HCT116 (cell line): ENCODE data around the gene RBM4B. TPM values are rescaled to one million over a fixed set of nuclear protein-coding genes. Genes with fewer than 3 reads are reported as not detected.
A peak's percentile ranks its signal among the peaks of the same experiment; 100 is the strongest.

ENCODE experiments used
- ATAC-seq: fragments of 200-7000 bp; cut with Tn5 transposase; 2 replicates; pipeline ENCODE4 v1.9.1; 2020; ENCODE audit warnings: mild to moderate bottlenecking, moderate library complexity
- BruUV-seq: library from RNA; stranded (reverse); fragments of 400-500 nt; replicated peaks from 2 replicates; lab custom pipeline; 2021; lab: Mats Ljungman, UMichigan
- CTCF ChIA-PET: fragments of 300-600 bp; sonication (Branson Sonifier 250); formaldehyde crosslinking; loops from one replicate; lab custom pipeline; 2021; ENCODE audit warnings: antibody characterized with exemption; lab: Charles Lee
- POLR2A ChIA-PET: fragments of 300-600, 350-600 bp; sonication (Branson Sonifier 250); formaldehyde crosslinking; loops from one replicate; lab custom pipeline; 2021; ENCODE audit warnings: antibody characterized with exemption; lab: Charles Lee
- RAD21 ChIA-PET, 2 experiments: fragments of 300-600 bp; sonication (Branson Sonifier 250); formaldehyde crosslinking; loops; one replicate each; lab custom pipeline; 2023; ENCODE audit warnings: low total read pairs in 2 of 2; ENCODE audit not compliant: uncharacterized antibody in 2 of 2, unreplicated experiment in 2 of 2, low non-redundant PET in 1 of 2; lab: Charles Lee
- DNase-seq: peaks from one replicate; pipeline ENCODE4 v3.0.0-alpha.2; 2010; ENCODE audit warnings: low read depth, low spot score
- H2AFZ ChIP-seq: fragments of 200-600 bp; shearing (Covaris generic), sonication (generic); 2 replicates; pipeline ENCODE4 v1.6.1; 2017; ENCODE audit warnings: low read depth, mixed run types, mixed read lengths, antibody characterized with exemption, low read length; ENCODE audit not compliant: poor library complexity, severe bottlenecking
- H3K27ac ChIP-seq: 2 replicates; pipeline ENCODE4 v1.5.1; 2012; ENCODE audit warnings: low read depth, low read length
- H3K27me3 ChIP-seq: fragments of 200-600 bp; sonication (generic); 2 replicates; pipeline ENCODE4 v1.6.1; 2016; ENCODE audit warnings: mixed run types, low read length, mixed read lengths; ENCODE audit not compliant: insufficient read depth
- H3K36me3 ChIP-seq, 2 experiments: fragments of 200-500 bp in 1 of 2; fragments of 200-600 bp in 1 of 2; sonication (Bioruptor generic) in 1 of 2; sonication (generic) in 1 of 2; 2 replicates each; pipeline versions ENCODE4 v1.5.1 to v1.6.1; 2014 to 2016; ENCODE audit warnings: low read length in 2 of 2, inconsistent platforms in 1 of 2, mixed read lengths in 1 of 2, mixed run types in 1 of 2; ENCODE audit not compliant: insufficient read depth in 2 of 2, control insufficient read depth in 1 of 2
- H3K4me1 ChIP-seq, 2 experiments: fragments of 200-600 bp in 1 of 2; sonication (generic) in 1 of 2; 2 replicates each; pipeline versions ENCODE4 v1.5.1 to v1.6.1; 2012 to 2017; ENCODE audit warnings: low read length in 2 of 2, inconsistent platforms in 1 of 2, mild to moderate bottlenecking in 1 of 2, mixed read lengths in 1 of 2, mixed run types in 1 of 2, moderate library complexity in 1 of 2; ENCODE audit not compliant: insufficient read depth in 2 of 2, control insufficient read depth in 1 of 2
- H3K4me2 ChIP-seq: fragments of 200-600 bp; sonication (generic); 2 replicates; pipeline ENCODE4 v1.6.1; 2017; ENCODE audit warnings: mixed run types, low read length, mixed read lengths
- H3K4me3 ChIP-seq, 2 experiments: fragments of 200-600 bp in 1 of 2; sonication (generic) in 1 of 2; replicated peaks in 1 of 2; 2 replicates each; pipeline ENCODE4 v1.5.1; 2011 to 2016; ENCODE audit warnings: low read length in 2 of 2, control low read depth in 1 of 2, low read depth in 1 of 2, mild to moderate bottlenecking in 1 of 2, mixed read lengths in 1 of 2, mixed run types in 1 of 2
- H3K79me2 ChIP-seq: fragments of 200-600 bp; sonication (generic); 2 replicates; pipeline ENCODE4 v1.6.1; 2017; ENCODE audit warnings: mild to moderate bottlenecking, mixed run types, low read length, moderate library complexity, mixed read lengths; ENCODE audit not compliant: insufficient read depth
- H3K9ac ChIP-seq: fragments of 200-600 bp; sonication (generic); 2 replicates; pipeline ENCODE4 v1.6.1; 2016; ENCODE audit warnings: low read length, mixed read lengths
- H3K9me2 ChIP-seq: fragments of 200-600 bp; sonication (generic), shearing (Covaris generic); 2 replicates; pipeline ENCODE4 v1.6.1; 2017; ENCODE audit warnings: mixed run types, mild to moderate bottlenecking, moderate library complexity; ENCODE audit not compliant: insufficient read depth
- H3K9me3 ChIP-seq, 2 experiments: fragments of 200-500 bp in 1 of 2; fragments of 200-600 bp in 1 of 2; sonication (Bioruptor generic) in 1 of 2; sonication (generic) in 1 of 2; 2 replicates each; pipeline ENCODE4 v1.6.1; 2014 to 2017; ENCODE audit warnings: low read length in 2 of 2, mixed read lengths in 2 of 2, inconsistent platforms in 1 of 2, low read depth in 1 of 2, mild to moderate bottlenecking in 1 of 2, mixed run types in 1 of 2, moderate library complexity in 1 of 2; ENCODE audit not compliant: control insufficient read depth in 1 of 2, insufficient read depth in 1 of 2
- H4K20me1 ChIP-seq: fragments of 200-600 bp; sonication (generic), shearing (Covaris generic); 2 replicates; pipeline ENCODE4 v1.6.1; 2017; ENCODE audit warnings: mixed run types, mild to moderate bottlenecking, moderate library complexity; ENCODE audit not compliant: insufficient read depth
- EGR1 ChIP-seq: IDR thresholded peaks from 2 replicates; pipeline ENCODE4 v1.6.1; 2012; ENCODE audit warnings: low read depth
- POLR2A ChIP-seq: IDR thresholded peaks from 2 replicates; pipeline ENCODE4 v1.7.0; 2011; ENCODE audit warnings: borderline replicate concordance; ENCODE audit not compliant: insufficient read depth, insufficient read length; ENCODE audit errors: extremely low read depth
- POLR2AphosphoS5 ChIP-seq: IDR thresholded peaks from 2 replicates; pipeline ENCODE4 v1.6.1; 2011; ENCODE audit warnings: mild to moderate bottlenecking, low read depth, low read length, moderate library complexity
- RAD21 ChIP-seq: IDR thresholded peaks from 2 replicates; pipeline ENCODE4 v1.6.1; 2012; ENCODE audit warnings: low read depth, mild to moderate bottlenecking
- SIN3A ChIP-seq: IDR thresholded peaks from 2 replicates; pipeline ENCODE4 v1.6.1; 2012; ENCODE audit warnings: low read depth
- SP1 ChIP-seq: IDR thresholded peaks from 2 replicates; pipeline ENCODE4 v1.6.1; 2012; ENCODE audit warnings: low read depth
- SRF ChIP-seq: IDR thresholded peaks from 2 replicates; pipeline ENCODE4 v1.6.1; 2012; ENCODE audit warnings: low read depth
- YY1 ChIP-seq: IDR thresholded peaks from 2 replicates; pipeline ENCODE4 v1.6.1; 2011; ENCODE audit warnings: low read length, low read depth, moderate library complexity, mild to moderate bottlenecking; ENCODE audit not compliant: insufficient replicate concordance; ENCODE audit errors: extremely low read depth
- intact Hi-C: fragments of 100-400 bp; cut with micrococcal nuclease; formaldehyde crosslinking; loops from 2 replicates; pipeline ENCODE4 v1.10.0; 2022
- total RNA-seq: library from RNA; stranded (reverse); gene quantifications from one replicate; pipeline ENCODE4 v1.2.1, GENCODE V29; 2021; ENCODE audit not compliant: unreplicated experiment
- TF ChIP-seq, protein P1 (sequence below): IDR thresholded peaks from 2 replicates; pipeline ENCODE4 v1.6.1; 2012
- TF ChIP-seq, protein P2 (sequence below), 3 experiments: fragments of 200-600 bp in 1 of 3; sonication (generic) in 1 of 3; IDR thresholded peaks in 2 of 3; conservative IDR thresholded peaks in 1 of 3; 2 replicates each; pipeline ENCODE4 v1.5.1; 2012 to 2017; ENCODE audit warnings: low read depth in 2 of 3, low read length in 2 of 3, antibody characterized with exemption in 1 of 3, borderline replicate concordance in 1 of 3, control low read depth in 1 of 3, mild to moderate bottlenecking in 1 of 3, mixed read lengths in 1 of 3, mixed run types in 1 of 3, moderate library complexity in 1 of 3; ENCODE audit not compliant: insufficient read depth in 1 of 3

RBM4B gene
- total RNA-seq, 1 experiment from 2014 or later: 18.1 TPM

DNA sequence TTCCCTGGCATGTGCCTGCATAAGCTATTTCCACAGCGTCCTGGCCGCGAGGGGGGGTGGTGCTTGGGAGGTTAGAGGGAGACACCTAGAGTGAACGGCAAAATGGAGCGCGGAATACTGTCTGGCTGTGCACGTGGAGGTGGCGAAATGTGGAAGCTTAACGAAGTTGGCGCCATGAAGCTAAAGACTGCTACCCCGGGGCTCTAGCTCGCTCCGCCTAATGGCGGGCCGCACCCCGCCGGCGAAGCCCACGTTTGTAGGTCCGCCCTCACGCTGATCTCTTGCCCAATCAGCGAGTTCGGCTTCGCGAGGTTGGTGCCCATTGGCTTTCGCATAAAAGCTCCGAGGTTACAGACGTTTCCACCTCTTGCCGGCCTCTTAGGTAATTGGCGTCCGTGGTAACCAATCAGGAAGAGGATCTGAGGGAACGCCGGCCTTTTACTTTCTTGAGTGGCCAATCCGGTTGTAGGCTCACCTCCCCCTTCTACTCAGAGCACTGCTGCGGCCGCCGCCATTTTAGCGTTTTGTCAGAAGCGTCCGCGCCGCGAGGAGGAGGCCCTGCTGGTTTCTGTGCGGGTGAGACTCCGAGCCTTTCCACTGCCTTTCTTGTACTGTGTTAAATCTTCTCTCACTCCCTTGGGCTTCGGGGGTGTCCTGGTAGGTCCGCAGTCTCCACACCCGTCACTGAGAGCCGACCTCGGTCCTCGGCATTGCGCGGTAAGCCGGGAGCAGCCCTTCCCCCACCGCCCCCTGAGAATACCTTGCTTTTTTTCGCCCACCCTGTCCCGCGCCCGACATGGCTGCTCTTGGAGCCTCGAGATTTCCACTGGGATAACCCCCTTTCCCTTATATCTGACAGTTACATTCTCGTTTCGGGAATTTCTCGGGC is 39.3 kb downstream of the RBM4B start, which contains the start of gene RBM4:
TSS of gene RBM4 (plus strand) at position 527 of the 889 bp plus-strand sequence. CDS start 1,009 bp downstream, outside the sequence.
- intact Hi-C loops: loop anchor here (1.0 kb wide), 1 partner anchor 22 kb away; the partner anchor contains the start of gene RBM14
- H3K4me3 ChIP-seq: peak within 1 kb of the TSS; percentile 82 to 89
- no peaks in the 10 kb centered on the region for H3K9me3 ChIP-seq
- peak within 1 kb of the TSS; percentile 72 for H3K27ac ChIP-seq
- H4K20me1 ChIP-seq: peaks cover 46% of the 10 kb centered on the region
- H3K9ac ChIP-seq: peak within 1 kb of the TSS; percentile 92
- H3K27me3 ChIP-seq: no peaks in the 10 kb centered on the region
- H3K4me1 ChIP-seq: peaks cover 4 to 29% of the 10 kb centered on the region in 2 experiments
- peaks cover 98% of the 10 kb centered on the region for H3K79me2 ChIP-seq
- peak within 1 kb of the TSS; percentile 83 for H3K4me2 ChIP-seq
- BruUV-seq: no TSS peak
- peaks cover 35 to 49% of the 10 kb centered on the region in 2 experiments for H3K36me3 ChIP-seq
- TF ChIP-seq, protein P1, sequence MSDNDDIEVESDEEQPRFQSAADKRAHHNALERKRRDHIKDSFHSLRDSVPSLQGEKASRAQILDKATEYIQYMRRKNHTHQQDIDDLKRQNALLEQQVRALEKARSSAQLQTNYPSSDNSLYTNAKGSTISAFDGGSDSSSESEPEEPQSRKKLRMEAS: peak; percentile 91
- TF ChIP-seq POLR2AphosphoS5 (peak; percentile 94), RAD21 (no peak), SRF (no peak), SIN3A (peak; percentile 82), YY1 (peak; percentile 94), POLR2A (peak; percentile 68), EGR1 (0 out of 2 replicates have a peak, but pooled peaks have one; percentile 41), SP1 (peak; percentile 97)
- TF ChIP-seq, protein P2, sequence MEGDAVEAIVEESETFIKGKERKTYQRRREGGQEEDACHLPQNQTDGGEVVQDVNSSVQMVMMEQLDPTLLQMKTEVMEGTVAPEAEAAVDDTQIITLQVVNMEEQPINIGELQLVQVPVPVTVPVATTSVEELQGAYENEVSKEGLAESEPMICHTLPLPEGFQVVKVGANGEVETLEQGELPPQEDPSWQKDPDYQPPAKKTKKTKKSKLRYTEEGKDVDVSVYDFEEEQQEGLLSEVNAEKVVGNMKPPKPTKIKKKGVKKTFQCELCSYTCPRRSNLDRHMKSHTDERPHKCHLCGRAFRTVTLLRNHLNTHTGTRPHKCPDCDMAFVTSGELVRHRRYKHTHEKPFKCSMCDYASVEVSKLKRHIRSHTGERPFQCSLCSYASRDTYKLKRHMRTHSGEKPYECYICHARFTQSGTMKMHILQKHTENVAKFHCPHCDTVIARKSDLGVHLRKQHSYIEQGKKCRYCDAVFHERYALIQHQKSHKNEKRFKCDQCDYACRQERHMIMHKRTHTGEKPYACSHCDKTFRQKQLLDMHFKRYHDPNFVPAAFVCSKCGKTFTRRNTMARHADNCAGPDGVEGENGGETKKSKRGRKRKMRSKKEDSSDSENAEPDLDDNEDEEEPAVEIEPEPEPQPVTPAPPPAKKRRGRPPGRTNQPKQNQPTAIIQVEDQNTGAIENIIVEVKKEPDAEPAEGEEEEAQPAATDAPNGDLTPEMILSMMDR (IDR thresholded peaks at IDR 0.05 in 2 of 3, conservative IDR thresholded peaks at IDR 0.05 in 1 of 3; ENCODE audit: borderline replicate concordance in 1 of 3, insufficient read depth in 1 of 3, low read depth in 2 of 3, low read length in 2 of 3): no peak
- CTCF ChIA-PET: interaction anchor here (1.0 to 1.7 kb wide), 4 partner anchors 22 to 220 kb away, joined by 3 to 5 read pairs (median 4); partner anchors contain the start of genes CCDC87, CCS and RBM14
- no peak within 1 kb of the TSS for H2AFZ ChIP-seq
- peak; percentile 95 for ATAC-seq
- H3K9me2 ChIP-seq: no peaks in the 10 kb centered on the region
- peak; percentile 100 for DNase-seq
- POLR2A ChIA-PET: interaction anchor here (0.7 to 3.8 kb wide), 17 partner anchors 9 to 326 kb away, joined by 3 to 36 read pairs (median 4); partner anchors contain the start of genes CCDC87, CCS, DPP3 and PELI3
- RAD21 ChIA-PET: interaction anchor here in 1 of 2 experiments (0.6 kb wide), 1 partner anchor 113 kb away, joined by 3 read pairs; no protein-coding TSS in a partner anchor
